T-helper 2 cell treated with Interferon-gamma antibody and Interleukin-4, amounts not matched to agents 5 μg/mL and 100 μg/mL, for 36 hours (primary cell): Measurements from ENCODE around the gene ARSI.
"Not testable (repeated sequence)": the region's sequence is repeated elsewhere in the genome, so short reads cannot be mapped to it uniquely, and the experiment has no call there.

ENCODE experiments used
- DNase-seq: peaks from one replicate; pipeline ENCODE4 v3.0.0; 2021; ENCODE audit warnings: low spot score
- H3K27ac Mint-ChIP-seq: one replicate; pipeline ENCODE4 v1.8.0; 2021; ENCODE audit warnings: mild to moderate bottlenecking, mixed read lengths
- H3K27me3 Mint-ChIP-seq: one replicate; pipeline ENCODE4 v1.8.0; 2021; ENCODE audit warnings: low read depth, mixed read lengths
- H3K36me3 Mint-ChIP-seq: one replicate; pipeline ENCODE4 v1.8.0; 2021; ENCODE audit warnings: low read depth, mixed read lengths
- H3K4me1 Mint-ChIP-seq: one replicate; pipeline ENCODE4 v1.8.0; 2021; ENCODE audit warnings: low read depth, mixed read lengths
- H3K4me3 Mint-ChIP-seq: one replicate; pipeline ENCODE4 v1.8.0; 2022; ENCODE audit warnings: mild to moderate bottlenecking, moderate library complexity, mixed read lengths
- H3K9me3 Mint-ChIP-seq: one replicate; pipeline ENCODE4 v1.8.0; 2021; ENCODE audit warnings: mixed read lengths

The ARSI gene

DNA sequence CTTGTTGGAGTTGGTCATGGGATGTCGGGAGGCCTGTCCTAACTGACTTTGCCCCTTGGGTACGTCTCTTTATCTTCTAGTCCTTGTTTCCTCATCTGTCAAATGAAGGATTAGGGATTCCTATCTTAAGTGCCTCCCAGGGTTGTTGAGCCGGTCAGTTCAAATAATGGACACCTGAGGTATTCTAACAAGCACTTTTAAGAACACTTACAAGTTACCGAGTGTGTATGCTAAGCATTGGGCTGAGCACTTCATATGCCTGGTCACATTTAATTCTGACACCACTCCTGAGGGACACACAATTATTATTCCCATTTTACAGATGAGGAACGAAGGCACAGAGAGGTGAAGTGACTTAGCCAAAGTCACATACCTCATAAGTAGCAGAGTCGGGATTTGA, 50.2 kb downstream of the ARSI start:
- Mint-ChIP-seq H3K36me3 (no peaks in the 10 kb centered on the region), H3K4me3 (no peak overlapping the region), H3K4me1 (no peaks in the 10 kb centered on the region), H3K27me3 (no peaks in the 10 kb centered on the region), H3K27ac (no peak overlapping the region), H3K9me3 (no peaks in the 10 kb centered on the region)
- no peak for DNase-seq

- no peak overlapping the region for H3K4me3 Mint-ChIP-seq
Measured at GRCh38 chr5:150251504-150251903, 51.2 kb downstream of the ARSI start.

GRCh38 chr5:150249744-150250143, 53.0 kb downstream of the ARSI start:
- Mint-ChIP-seq H3K9me3 (no peaks in the 10 kb centered on the region), H3K36me3 (no peaks in the 10 kb centered on the region), H3K4me1 (no peaks in the 10 kb centered on the region), H3K4me3 (no peak overlapping the region), H3K27me3 (no peaks in the 10 kb centered on the region), H3K27ac (no peak overlapping the region)
- DNase-seq: no peak

More at GRCh38 chr5:150251504-150251903, 51.2 kb downstream of the ARSI start:
- Mint-ChIP-seq H3K36me3 (no peaks in the 10 kb centered on the region), H3K27ac (no peak overlapping the region), H3K27me3 (no peaks in the 10 kb centered on the region), H3K4me1 (no peaks in the 10 kb centered on the region), H3K9me3 (no peaks in the 10 kb centered on the region)
- no peak for DNase-seq

GRCh38 chr5:150248946-150249345, 53.8 kb downstream of the ARSI start:
- Mint-ChIP-seq H3K4me3 (no peak overlapping the region), H3K27ac (no peak overlapping the region), H3K4me1 (no peaks in the 10 kb centered on the region), H3K36me3 (no peaks in the 10 kb centered on the region), H3K9me3 (no peaks in the 10 kb centered on the region), H3K27me3 (no peaks in the 10 kb centered on the region)
- DNase-seq: no peak

DNA sequence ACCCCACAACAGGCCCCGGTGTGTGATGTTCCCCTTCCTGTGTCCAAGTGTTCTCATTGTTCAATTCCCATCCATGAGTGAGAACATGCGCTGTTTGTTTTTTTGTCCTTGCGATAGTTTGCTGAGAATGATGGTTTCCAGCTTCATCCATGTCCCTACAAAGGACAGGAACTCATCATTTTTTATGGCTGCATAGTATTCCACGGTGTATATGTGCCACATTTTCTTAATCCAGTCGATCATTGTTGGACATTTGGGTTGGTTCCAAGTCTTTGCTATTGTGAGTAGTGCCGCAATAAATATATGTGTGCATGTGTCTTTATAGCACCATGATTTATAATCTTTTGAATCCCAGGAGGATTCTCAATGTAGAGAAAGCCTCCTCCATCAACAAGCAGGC, 54.2 kb downstream of the ARSI start:
- H3K4me3 Mint-ChIP-seq, DNase-seq, H3K27ac Mint-ChIP-seq, H3K36me3 Mint-ChIP-seq, H3K4me1 Mint-ChIP-seq, H3K9me3 Mint-ChIP-seq, H3K27me3 Mint-ChIP-seq: not testable (repeated sequence)

DNA sequence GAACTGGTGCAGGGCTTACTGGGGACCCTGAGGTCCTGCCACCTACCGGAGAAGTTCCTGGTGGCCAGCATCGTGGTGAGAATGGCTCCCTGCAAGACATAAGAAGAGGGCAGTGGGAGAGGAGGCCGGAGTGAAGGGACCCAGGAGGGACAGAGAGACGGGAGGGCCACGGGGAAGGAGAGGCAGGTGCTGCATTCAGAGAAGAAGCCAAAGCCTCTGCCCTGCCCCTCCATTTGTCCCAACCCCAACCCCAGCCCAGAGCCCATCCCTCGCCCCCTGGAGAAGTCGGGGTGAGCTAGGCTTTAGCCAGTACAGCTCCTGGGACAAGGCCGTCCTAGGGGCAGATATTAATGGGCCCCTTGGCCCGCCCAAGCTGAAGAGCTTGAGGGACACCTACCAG, 55.0 kb downstream of the ARSI start:
- no peak overlapping the region for H3K27ac Mint-ChIP-seq
- no peaks in the 10 kb centered on the region for H3K36me3 Mint-ChIP-seq
- H3K27me3 Mint-ChIP-seq: no peaks in the 10 kb centered on the region

GRCh38 chr5:150246835-150247234, 55.9 kb downstream of the ARSI start:
- DNase-seq: no peak
- Mint-ChIP-seq H3K4me3 (no peak overlapping the region), H3K27me3 (no peaks in the 10 kb centered on the region), H3K4me1 (no peaks in the 10 kb centered on the region), H3K9me3 (no peaks in the 10 kb centered on the region), H3K27ac (no peak overlapping the region), H3K36me3 (no peaks in the 10 kb centered on the region)

More for the DNA sequence above, 55.0 kb downstream of the ARSI start:
- Mint-ChIP-seq H3K4me3 (no peak overlapping the region), H3K9me3 (no peaks in the 10 kb centered on the region), H3K4me1 (no peaks in the 10 kb centered on the region)
- DNase-seq: no peak

DNA sequence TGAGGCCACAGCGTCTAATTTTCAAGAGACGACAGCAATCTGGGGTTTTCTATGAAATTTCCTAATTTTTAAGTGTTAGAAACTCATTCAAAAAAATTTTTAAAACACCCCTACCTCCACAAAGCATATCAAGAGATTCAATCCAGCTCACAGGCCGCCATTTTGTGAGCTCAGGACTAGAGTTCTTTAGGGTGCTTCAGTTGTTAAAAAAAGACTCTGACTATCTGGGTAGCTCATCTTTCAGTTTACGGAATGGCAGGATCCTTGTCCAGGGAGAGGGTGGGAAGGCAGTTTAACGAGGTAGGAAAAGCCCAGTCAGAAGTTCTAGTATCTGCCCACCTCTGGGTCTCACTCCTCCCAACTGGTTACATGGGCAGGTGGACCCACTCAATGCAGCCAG, 56.3 kb downstream of the ARSI start:
- no peaks in the 10 kb centered on the region for H3K27me3 Mint-ChIP-seq

More for the DNA sequence above, 56.3 kb downstream of the ARSI start:
- H3K36me3 Mint-ChIP-seq: no peaks in the 10 kb centered on the region
- no peaks in the 10 kb centered on the region for H3K4me1 Mint-ChIP-seq
- no peak overlapping the region for H3K27ac Mint-ChIP-seq
- H3K9me3 Mint-ChIP-seq: no peaks in the 10 kb centered on the region
- no peak for DNase-seq
- H3K4me3 Mint-ChIP-seq: no peak overlapping the region
